Measurements from ENCODE around the gene ORMDL1.
"Not testable (repeated sequence)": the region's sequence is repeated elsewhere in the genome, so short reads cannot be mapped to it uniquely, and the experiment has no call there.

The ORMDL1 gene

GRCh38 chr2:189770590-189771322, 13.4 kb downstream of the ORMDL1 start:
- DNase-seq: no peak

GRCh38 chr2:189763908-189764661, 20.1 kb downstream of the ORMDL1 start:
- DNase-seq: peak in 1 of 2 experiments; percentile 15

- DNase-seq: peak; percentile 81 to 88
These were observed 21.4 kb downstream of the ORMDL1 start, which contains the start of gene OSGEPL1 for GRCh38 chr2:189762551-189763298. Gene OSGEPL1 (minus strand): TSS chr2:189762792. CDS start chr2:189761640, 1,152 bp downstream.

GRCh38 chr2:189762229-189762550, 21.9 kb downstream of the ORMDL1 start:
- no peak for DNase-seq

- DNase-seq: not testable (repeated sequence)
These were observed 24.0 kb downstream of the ORMDL1 start for GRCh38 chr2:189760154-189760553.

- no peak for DNase-seq
These were observed 27.7 kb downstream of the ORMDL1 start for GRCh38 chr2:189756311-189756952.

- peak; percentile 7 to 32 for DNase-seq
These were observed 33.0 kb downstream of the ORMDL1 start for GRCh38 chr2:189751080-189751658.

- no peak for DNase-seq
These were observed 54.7 kb downstream of the ORMDL1 start for GRCh38 chr2:189729430-189729829.

GRCh38 chr2:189726849-189727248, 57.3 kb downstream of the ORMDL1 start:
- no peak for DNase-seq

GRCh38 chr2:189726271-189726670, 57.9 kb downstream of the ORMDL1 start:
- no peak for DNase-seq

GRCh38 chr2:189723192-189723591, 60.9 kb downstream of the ORMDL1 start:
- DNase-seq: no peak
